NCI-H1417 (cell line): ENCODE data around the gene ABCC6.
"Not testable (repeated sequence)": the region's sequence is repeated elsewhere in the genome, so short reads cannot be mapped to it uniquely, and the experiment has no call there.

Source experiments
- DNase-seq, 3 experiments: peaks; one replicate each; lab custom pipeline; 2025; lab: John Stamatoyannopoulos, UW

ABCC6 gene

DNA sequence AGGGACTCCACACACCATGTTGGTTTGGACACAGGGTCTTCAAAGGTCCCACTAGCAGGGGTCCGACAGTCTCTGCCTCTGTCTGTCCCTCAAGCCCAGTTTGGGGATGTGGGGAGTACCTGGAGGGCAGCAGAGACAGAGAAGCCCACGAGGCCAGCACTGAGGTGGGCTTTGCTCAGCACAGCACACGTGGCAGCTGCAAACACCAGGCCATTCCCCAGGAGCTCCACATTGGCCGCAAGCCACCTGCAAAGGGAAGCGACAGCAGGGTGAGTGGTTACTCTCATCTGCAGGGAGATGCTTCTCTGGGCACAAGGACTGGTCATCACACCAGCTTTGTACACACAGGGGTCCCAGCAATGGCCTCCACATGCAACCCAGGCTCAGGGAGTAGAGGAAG, 62.0 kb downstream of the ABCC6 start:
- no peak for DNase-seq

- no peak for DNase-seq
Measured at GRCh38 chr16:16159662-16160061, 63.6 kb downstream of the ABCC6 start.

DNA sequence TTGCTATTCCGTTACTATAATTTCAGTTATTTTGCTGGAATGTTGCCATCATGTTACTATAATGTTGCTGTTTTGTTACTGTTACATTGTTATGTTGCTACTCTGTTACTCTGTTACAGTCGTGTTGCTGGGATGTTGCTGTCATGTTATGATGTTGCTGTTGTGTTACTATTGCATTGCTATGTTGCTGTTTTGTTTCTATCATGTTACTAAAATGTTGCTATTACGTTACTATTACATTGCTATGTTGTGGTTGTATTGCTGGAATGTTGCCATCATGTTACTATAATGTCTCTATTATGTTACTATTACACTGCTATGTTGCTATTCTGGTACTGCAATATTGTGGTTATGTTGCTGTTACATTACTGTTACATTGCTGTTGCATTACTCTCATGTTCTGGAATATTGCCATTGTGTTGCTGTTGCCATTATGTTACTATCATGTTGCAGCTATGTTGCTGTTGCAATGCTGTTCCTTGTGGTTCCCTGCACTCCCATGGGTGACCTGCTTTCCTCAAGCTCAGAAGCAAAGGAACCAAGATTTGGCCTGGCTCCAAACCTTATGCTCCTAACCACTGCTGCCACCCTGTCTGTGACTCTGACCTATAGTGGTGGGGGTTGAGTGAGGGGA, 64.4 kb downstream of the ABCC6 start:
- no peak for DNase-seq

- no peak for DNase-seq
Measured at GRCh38 chr16:16158082-16158658, 65.1 kb downstream of the ABCC6 start.

DNA sequence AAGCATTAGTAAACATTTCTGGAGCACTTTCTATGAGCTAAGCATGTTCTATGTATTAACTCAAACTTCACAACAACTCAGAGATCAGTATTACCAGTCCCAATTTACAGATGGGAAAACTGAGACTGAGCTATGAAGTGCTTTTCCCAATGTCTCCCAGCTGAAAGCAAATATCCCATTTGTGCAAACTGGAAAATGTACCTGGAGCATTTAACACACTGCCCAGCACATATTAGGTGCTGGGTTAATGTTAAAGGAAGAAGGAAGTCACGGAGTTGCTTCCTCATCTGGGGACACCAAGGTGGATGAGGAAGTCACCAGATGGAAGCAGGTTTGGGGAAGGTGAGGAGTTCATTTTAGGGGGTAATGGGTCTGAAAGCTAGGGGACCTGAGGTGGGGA, 66.1 kb downstream of the ABCC6 start:
- DNase-seq = no peak

DNA sequence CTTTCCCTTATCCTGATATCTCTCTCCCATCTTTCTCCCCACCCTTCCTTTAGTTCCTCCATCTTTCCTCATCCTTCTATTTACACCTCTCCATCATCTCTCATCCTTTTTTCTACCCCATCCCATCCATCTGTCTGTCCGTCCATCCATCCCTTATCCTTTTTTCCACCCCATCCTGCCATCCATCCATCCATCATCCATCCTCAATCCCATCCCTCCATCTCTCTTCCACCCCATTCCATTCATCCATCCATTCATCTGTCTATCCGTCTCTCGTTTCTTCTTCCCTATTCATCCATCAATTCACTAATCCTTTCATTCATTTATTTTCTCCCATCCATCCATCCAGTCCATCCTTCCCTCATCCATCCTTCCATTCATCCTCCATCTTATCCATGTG, 68.1 kb downstream of the ABCC6 start:
- no peak for DNase-seq

- no peak for DNase-seq
Measured at GRCh38 chr16:16154281-16154951, 68.9 kb downstream of the ABCC6 start.

GRCh38 chr16:16153000-16153399, 70.3 kb downstream of the ABCC6 start:
- not testable (repeated sequence) for DNase-seq

GRCh38 chr16:16151315-16151714, 72.0 kb downstream of the ABCC6 start:
- no peak for DNase-seq

GRCh38 chr16:16150878-16151152, 72.5 kb downstream of the ABCC6 start:
- no peak for DNase-seq

- DNase-seq = no peak
Measured at GRCh38 chr16:16150117-16150877, 73.0 kb downstream of the ABCC6 start.

DNA sequence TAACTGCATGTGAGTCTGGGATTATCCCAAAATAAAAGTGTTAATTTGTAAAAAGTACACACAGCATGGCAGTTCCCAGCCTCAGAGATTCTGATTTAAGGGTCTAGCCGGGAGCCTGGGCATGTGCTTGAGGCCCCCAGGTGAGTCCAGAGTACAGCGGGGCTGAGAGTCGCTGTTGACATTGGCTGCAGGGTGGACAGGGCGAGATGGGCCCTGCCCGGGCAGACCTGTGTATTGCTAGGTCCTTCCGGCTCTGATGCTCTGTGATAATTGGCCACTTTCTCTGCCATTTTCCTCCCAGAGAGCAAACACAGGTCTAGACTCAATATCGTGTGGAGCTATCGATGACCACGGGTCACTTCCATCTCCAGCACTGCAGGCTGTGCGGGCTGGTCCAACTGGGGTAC, 73.6 kb downstream of the ABCC6 start:
- DNase-seq = no peak

DNA sequence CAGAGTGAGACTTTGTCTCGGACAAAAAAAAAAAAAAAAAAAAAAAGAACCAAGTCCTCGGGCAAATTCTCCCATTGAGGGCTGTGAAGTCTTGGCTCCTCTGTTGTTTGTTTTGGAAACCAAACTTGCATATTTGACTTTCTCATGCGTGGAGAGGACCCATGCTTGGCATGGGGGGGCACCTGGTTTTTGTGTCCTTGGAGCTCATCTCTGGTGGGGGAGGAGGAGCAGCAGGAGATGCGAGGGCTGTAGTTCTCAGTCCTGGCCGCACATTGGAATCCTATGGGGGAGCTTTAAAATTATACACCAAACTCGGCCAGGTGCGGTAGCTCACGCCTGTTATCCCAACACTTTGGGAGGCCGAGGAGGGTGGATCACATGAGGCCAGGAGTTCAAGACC, 74.5 kb downstream of the ABCC6 start:
- DNase-seq = no peak

GRCh38 chr16:16148000-16148599, 75.2 kb downstream of the ABCC6 start:
- not testable (repeated sequence) for DNase-seq

DNA sequence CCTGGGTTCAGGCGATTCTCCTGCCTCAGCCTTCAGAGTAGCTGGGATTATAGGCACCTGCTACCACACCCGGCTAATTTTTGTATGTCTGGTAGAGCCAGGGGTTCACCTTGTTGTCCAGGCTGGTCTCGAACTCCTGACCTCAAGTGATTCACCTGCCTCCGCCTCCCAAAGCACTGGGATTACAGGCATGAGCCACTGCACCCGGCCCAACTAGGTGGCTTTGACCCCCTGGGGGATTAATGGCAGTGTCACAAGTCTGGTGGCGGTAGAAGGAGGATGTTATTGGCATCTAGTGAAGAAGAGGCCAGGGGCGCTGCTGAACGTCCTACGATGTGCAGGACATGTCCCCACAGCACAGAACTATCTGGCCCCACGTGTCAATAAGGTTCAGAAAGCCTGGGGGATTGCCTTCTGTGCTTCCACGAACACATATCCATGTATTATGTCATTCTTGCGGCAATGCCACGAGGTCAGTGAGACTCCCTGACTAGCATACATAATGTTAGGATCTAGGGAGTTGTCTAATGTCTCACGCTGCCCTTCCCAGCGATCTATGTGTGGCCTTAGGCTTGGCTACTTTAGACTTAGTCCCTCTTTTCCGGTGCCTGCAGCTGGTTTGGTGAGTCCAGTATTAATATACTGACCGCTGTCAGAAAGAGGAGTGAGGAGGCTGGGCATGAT, 75.8 kb downstream of the ABCC6 start:
- DNase-seq = no peak

DNA sequence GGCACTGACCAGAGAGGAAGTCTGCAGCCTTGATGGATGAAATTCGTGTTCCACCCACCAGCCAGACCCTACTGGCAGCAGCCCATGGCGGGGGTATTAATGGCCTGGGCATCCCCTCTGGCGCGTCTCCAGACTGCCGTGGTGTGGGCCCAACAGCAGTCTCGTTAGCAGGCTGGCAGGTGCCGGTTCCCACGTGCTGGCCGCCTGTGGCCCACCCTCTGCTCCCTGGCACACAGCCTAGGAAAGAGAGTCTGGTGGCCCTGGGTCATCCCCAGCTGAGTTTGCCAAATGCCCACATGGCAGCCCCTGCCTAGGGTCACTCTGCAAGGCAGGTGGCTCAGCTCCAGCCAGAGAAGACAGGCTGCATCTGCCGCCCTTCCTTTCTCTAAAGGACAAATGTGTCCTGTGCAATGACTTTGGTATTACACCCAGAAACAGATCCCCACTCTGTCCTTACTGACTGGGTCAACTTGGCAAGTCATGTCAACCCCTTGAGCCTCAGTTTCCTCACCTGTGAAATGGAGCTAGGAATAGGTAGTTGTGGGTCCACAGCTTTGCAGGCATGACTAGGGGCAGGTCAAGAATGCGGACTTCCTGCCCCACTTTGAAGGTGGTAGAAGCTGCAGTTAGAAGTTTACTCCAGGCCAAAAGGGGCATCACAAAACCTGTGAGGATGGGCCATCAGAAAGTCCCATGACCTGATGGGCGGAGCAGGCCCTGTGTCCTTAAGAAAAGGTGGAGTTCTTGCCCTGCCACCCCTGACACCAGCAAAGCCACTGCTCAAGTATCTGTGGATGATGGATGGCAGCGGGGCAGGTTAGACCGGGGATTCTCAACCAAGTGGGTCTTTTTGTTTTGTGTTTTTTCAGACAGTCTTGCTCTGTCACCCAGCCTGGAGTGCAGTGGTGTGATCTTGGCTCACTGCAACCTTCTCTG, 76.6 kb downstream of the ABCC6 start:
- DNase-seq = peak in 1 of 3 experiments; percentile 2

GRCh38 chr16:16145286-16145685, 78.0 kb downstream of the ABCC6 start:
- no peak for DNase-seq

DNA sequence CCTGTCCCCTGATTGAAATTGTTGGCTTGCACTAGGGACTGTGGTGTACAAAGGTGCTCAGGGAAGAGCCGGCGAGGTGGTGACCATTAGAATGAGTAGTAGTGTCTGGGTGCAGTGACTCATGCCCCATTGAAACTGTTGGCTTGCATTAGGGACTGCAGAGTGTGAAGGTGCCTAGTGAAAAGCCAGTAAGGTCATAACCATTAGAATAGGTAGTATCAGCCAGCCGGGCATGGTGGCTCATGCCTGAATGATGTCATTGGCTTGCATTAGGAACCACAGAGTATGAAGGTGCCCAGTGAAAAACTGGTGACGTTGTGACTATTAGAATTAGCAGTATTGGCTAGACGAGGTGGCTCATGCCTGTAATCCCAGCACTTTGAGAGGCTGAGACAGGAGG, 78.9 kb downstream of the ABCC6 start:
- DNase-seq = no peak

GRCh38 chr16:16143931-16144330, 79.4 kb downstream of the ABCC6 start:
- no peak for DNase-seq

- DNase-seq = no peak
Measured at GRCh38 chr16:16143038-16143763, 80.1 kb downstream of the ABCC6 start.
